ENCODE data around the gene MYO1H. TPM values are rescaled to one million over a fixed set of nuclear protein-coding genes. Genes with fewer than 3 reads are reported as not detected.
"Not testable (repeated sequence)": the region's sequence is repeated elsewhere in the genome, so short reads cannot be mapped to it uniquely, and the experiment has no call there.

Gene MYO1H
- total RNA-seq, 1 experiment from 2014 or later, result not detected

DNA sequence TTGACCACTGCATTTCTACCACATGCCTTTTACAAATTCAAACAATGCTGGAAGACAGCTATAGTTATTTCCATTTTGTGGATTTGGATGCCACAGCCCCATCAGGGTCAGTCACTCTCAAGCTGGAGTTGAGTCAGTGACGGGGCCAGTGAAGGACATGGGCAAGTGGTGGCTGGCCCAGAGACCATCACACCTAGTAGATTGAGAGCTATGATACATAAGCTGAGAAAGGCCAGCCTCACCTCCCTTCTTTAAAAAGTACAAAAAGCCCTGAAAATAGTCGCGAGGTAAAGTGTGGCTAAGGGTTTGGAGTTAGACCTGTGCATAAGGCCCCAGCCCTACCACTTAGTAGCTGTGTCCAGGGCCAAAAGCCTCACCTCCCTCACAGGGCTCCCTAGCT is 125.3 kb downstream of the MYO1H start:
- DNase-seq (ENCODE audit: low read depth), result no peak

DNA sequence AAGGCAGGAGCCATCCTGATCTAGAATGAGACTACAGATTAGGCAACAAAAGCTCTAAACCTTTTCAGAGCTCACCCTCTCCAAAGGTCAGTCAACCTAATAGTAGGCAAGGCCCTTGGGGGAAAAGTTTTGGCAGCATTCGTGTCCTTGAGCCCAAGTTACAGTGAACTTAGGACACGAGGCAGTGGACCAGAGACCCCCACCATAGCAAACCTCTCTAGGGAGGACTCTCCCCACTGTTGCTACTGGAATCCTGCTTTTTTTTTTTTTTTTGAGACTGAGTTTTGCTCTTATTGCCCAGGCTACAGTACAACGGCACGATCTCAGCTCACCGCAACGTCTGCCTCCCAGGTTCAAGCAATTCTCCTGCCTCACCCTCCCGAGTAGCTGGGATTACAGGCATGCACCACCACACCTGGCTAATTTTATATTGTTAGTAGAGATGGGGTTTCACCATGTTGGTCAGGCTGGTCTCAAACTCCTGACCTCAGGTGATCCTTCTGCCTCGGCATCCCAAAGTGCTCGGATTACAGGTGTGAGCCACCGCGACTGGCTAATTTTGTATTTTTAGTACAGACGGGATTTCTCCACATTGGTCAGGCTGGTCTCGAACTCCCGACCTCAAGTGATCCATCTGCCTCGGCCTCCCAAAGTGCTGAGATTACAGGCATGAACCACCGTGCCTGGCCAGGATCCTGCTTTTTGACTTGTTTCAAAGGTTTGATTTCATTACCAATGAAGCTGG is 126.0 kb downstream of the MYO1H start:
- DNase-seq (ENCODE audit: low read depth), result not testable (repeated sequence)

DNA sequence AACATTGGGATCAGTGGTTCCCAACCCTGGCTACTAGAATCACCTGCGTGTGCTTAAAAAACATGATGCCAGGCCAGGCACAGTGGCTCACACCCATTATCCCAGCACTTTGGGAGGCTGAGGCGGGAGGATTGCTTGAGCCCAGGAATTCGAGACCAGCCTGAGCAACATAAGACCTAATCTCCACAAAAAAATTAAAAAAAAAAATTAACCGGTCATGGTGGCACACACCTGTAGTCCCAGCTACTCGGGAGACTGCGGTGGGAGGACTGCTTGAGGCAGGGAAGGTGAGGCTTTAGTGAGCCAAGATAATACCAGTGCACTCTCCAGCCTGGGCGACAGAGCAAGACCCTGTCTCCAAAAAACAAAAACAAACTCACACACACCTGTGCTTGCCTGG is 127.4 kb downstream of the MYO1H start:
- DNase-seq (ENCODE audit: low read depth), result no peak

- DNase-seq (ENCODE audit: low read depth), result no peak
Measured at GRCh38 chr12:109475993-109476806, 128.5 kb downstream of the MYO1H start.

DNA sequence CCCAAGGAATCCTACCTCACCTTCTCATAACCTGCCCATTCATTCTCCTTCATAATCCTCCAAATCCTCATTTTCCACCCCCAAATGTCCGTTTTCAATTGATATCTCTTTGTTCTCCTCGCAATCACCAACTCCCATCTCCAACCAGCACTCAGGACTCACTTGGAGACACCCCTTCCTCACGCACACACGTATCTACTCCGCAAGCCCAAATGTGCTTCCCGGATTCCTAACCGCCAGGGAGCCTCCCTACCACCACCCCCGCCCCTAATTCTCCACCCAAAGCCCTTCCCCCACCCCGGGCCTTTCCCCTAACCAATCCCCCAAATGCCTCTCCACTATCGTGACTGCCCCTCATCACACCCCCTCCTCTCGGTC is 129.1 kb downstream of the MYO1H start:
- no peak for DNase-seq (ENCODE audit: low read depth)

DNA sequence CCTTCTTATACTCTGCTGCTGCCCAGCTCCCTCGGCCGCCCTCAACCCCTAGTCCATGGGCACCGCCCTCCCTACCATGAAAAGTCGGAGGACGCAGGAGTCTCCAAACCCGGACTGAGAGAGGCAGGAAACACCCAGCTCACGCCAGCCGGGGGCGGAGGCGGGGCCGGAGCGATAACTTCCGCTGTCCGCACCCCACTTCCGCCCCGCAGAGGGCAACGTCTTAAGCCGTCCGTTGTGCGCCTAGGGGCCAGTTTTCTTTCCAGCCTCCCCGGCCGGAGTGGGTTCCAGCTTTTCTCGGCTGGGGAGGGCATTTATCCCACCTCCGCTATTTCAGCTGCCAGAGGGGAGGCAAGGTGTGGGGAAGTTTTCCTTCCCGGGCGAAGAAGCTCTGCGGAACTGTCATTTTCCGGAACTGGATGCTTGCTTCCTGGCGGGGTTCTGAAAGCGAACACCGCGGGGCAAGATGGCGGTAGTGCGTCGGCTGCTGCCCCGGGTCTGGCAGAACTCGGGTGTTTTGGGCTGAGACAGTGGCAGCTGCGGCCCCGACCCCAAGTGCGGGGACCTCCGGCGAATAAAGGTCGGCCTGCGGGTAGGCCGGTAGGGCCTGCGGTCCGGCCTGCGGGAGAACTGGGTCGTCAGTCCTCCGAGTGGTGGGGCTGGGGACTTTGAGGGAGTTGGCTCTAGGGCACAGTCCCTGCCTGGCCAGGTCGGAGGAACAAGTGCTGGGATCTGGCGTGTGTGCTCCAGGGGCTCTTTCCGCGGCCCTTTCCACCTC is 129.7 kb downstream of the MYO1H start, which contains the start of the genes KCTD10 and UBE3B:
Gene KCTD10 (minus strand): TSS at position 116 of the 778 bp plus-strand sequence. CDS start 38 bp downstream, at position 78.
Gene UBE3B (plus strand): TSS at position 450 of the 778 bp plus-strand sequence. CDS start 5,918 bp downstream, outside the sequence.
- DNase-seq (ENCODE audit: low read depth), result peak; percentile 93

- no peak for DNase-seq (ENCODE audit: low read depth)
Measured at GRCh38 chr12:109477963-109478315, 130.2 kb downstream of the MYO1H start.

DNA sequence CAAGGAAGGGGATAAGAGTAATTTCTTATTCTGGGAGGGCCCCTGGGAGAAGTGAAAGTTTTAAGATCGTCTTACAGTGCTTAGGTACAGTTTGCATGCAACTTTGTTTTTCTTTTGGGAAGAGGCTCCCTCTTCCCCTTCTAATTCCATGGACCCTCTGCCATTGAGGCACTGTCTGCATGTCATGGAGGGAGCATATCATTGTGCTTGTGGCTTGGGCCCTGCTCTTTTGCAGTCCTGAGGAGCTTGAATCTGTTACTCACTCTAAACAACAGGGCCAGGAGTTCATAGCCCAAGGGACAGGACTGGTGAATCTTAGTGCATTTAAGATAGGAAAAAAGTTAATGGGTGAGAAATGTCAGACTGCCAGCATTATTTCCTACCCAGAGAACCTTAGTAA is 132.1 kb downstream of the MYO1H start:
- DNase-seq (ENCODE audit: low read depth), result no peak

DNA sequence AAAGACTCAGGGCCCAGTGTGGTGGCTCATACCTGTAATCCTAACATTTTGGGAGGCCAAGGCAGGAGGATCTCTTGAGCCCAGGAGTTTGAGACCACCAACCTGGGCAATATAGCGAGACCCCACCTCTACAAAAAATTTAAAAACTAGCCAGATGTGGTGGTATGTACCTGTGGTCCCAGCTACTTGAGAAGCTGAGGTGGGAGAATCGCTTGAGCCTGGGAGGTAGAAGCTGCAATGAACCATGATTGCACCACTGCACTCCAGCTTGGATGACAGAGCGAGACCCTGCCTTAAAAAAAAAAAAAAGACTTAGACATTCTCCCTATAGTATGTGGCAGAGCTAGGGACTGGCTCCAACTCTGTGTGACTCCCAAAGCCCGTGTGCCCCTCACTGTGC is 132.7 kb downstream of the MYO1H start:
- no peak for DNase-seq (ENCODE audit: low read depth)

- no peak for DNase-seq (ENCODE audit: low read depth)
Measured at GRCh38 chr12:109481863-109482262, 134.2 kb downstream of the MYO1H start.

DNA sequence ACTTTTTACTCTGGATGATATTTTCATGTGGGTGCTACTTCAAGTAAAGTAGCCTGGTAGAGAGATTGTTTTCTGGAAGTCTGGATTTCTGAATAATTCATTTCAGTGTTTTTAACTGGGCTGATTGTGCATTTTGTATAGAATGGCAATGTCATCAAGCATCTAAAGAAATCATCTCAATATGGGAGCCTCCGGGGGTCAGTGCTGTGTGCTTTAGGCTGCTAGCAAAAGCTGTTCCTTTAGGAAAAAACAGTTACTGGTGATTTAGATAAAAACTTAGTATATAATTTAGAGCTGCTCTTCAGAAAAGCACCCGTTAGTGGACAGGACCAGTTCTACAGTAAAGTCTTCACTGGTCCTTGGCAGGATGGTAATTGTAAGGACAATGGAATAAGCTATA is 134.8 kb downstream of the MYO1H start:
- DNase-seq (ENCODE audit: low read depth), result no peak

DNA sequence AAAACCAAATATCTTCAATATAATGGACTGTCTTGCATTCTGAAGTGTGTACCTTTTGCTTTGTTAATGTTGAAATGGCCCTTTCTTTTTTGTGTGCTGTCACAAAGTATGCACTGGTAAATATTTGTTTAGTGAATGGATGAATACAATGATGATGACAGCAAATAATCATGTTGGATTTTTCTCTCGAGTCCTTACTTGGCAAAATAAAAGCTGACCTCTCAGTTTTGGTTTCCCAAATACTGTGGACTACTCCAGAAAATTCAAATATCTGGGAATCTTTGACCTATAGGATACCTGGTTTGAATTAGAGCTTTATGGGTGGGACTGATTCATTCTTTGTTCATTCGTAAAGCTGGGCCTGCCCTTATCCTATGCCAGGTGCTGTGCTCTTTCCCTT is 135.2 kb downstream of the MYO1H start:
- no peak for DNase-seq (ENCODE audit: low read depth)

- DNase-seq (ENCODE audit: low read depth), result no peak
Measured at GRCh38 chr12:109483346-109483745, 135.6 kb downstream of the MYO1H start.

DNA sequence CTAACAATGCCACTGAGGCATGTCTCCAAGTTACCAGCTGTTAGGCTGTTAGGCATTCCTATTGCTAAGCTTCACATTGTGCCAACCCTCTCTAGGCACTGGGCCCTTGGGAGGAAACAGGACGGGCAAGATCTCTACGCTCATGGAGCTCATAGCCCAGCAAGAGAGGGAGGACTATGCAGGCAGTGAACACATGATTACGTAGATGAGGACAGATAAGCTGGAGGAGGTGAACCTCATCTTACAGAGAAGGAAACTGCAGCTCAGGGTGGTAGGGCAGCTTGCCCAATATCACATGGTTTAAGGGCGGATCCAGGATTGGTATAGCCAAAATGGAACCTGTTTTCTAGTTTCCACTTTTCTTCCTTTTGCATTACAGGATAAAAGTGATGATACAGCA is 137.5 kb downstream of the MYO1H start:
- DNase-seq (ENCODE audit: low read depth), result no peak

DNA sequence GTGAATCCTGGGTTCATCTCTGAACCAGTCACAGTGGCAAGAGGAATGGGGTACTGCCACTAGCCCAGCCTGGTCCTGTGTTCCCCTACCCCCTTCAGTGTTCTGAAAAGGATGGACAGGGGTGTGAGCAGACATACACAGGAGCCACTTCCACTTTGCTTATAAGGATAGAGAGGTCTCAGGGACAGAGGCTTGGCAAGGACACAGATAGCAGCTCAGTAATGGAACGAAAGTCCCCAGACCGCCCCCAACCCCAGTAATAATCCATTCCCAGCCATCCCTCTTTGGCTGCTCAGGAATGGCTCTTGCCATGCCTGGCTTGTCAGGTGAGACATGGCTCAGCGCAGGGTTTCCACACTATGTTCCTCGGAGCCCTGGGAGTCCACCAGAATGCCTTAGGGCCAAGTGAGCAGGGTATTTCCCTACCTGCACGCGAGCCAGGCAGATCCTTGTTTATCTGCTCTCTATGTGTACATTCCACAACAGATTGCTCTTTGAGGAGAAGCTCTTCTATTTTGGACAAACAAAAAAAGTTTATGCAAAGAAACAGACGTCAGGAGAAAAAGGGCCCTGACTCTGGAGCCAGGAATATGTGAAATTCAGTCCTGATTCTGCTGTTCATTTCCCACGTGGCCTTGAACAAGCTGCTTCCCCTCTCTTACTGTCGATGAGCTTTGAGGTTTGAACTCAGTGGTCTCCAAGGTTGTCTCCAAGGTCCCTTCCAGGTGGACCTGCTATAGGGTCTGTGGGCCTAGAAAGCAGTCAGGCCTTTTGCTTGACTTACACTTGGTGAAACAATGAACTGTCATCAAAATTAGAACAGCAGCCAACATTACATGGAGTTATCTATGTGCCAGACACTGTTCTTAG is 139.7 kb downstream of the MYO1H start:
- no peak for DNase-seq (ENCODE audit: low read depth)

DNA sequence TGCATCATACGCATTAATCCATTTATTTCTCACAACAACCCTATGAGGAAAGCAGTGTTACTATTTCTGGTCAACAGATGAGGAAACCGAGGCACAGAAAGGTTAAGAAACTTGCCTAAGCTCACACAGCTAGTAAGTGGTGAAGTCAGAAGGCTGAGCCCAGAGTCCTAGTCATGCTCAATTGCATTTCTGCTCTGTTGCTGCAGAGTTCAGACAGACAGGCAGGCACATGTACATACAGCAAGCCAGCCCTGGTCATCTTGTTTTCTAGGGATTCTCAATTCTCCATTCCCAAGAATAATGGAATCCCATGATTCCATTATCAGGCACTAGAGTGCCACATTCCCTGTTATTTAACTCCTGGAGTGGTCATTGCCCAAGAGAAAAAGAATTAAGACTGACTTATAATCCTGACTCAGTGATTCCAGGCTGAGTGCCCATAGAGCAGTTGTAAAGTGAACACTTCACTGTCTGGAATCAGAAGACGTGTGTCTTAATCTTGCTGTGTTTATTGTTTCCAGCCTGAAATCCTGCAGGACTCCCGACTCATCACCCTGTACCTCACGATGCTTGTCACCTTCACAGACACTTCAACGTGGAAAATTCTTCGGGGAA is 140.5 kb downstream of the MYO1H start:
- DNase-seq (ENCODE audit: low read depth), result no peak

GRCh38 chr12:109489016-109489954 is 141.6 kb downstream of the MYO1H start:
- DNase-seq (ENCODE audit: low read depth), result no peak

DNA sequence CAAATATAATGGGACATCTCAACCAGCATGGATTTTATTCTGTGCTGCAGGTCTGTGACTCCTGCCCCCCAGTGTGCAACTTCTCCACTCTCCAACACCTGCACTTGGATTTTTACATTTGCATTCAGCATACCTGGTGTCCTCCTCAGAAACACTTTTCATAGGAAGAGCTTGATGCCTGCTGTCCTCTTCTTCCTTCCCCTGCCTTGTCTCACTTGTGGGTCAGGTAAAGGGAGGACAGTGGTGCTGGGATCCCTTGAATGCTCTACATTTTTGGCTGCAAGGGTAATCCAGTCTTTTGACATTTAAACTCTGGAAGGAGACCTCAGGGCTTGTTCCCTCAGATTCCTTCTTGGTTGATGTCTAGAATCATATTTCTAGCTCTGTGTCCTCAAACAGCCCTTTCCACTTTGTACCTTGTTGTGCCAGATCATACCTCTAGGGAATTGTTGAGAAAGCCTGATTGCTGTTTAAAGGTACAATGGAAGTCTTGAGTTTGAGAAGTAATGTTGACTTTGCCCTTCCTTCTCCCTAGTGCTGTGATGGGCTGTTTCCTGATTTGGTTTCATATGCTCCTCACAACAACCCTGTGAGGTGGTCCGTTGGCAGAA is 142.4 kb downstream of the MYO1H start:
- no peak for DNase-seq (ENCODE audit: low read depth)

GRCh38 chr12:109491671-109492070 is 144.0 kb downstream of the MYO1H start:
- DNase-seq (ENCODE audit: low read depth), result no peak
